HepG2 (cell line): Measurements from ENCODE around the gene TRIM2. TPM values are rescaled to one million over a fixed set of nuclear protein-coding genes. Genes with fewer than 3 reads are reported as not detected.

Source experiments
- CENPX ChIP-seq: sonication (generic); formaldehyde crosslinking; IDR thresholded peaks from 2 replicates; pipeline ENCODE4 v1.9.0; 2021; ENCODE audit warnings: mild to moderate bottlenecking, missing genetic modification reagents, moderate library complexity
- E2F2 ChIP-seq: sonication (generic); formaldehyde crosslinking; IDR thresholded peaks from 2 replicates; pipeline ENCODE4 v1.4.0; 2020; ENCODE audit warnings: missing genetic modification reagents, borderline replicate concordance
- GABPA ChIP-seq, 2 experiments: IDR thresholded peaks; 2 replicates each; pipeline ENCODE4 v1.6.1; 2011 to 2016; ENCODE audit warnings: low read depth in 2 of 2, low read length in 1 of 2, missing biosample characterization in 1 of 2, missing genetic modification characterization in 1 of 2
- GABPB1 ChIP-seq: IDR thresholded peaks from 2 replicates; pipeline ENCODE4 v1.6.1; 2016; ENCODE audit warnings: mild to moderate bottlenecking, missing genetic modification reagents, moderate library complexity, missing compliant biosample characterization
- HIVEP1 ChIP-seq: sonication (generic); formaldehyde crosslinking; IDR thresholded peaks from 2 replicates; pipeline ENCODE4 v1.4.0; 2020; ENCODE audit warnings: mild to moderate bottlenecking, missing genetic modification reagents
- HNRNPUL1 ChIP-seq: fragments of 200-400 bp; formaldehyde crosslinking; IDR thresholded peaks from 2 replicates; pipeline ENCODE4 v1.6.1; 2017; ENCODE audit warnings: low read depth, mild to moderate bottlenecking, low read length, moderate library complexity
- MAZ ChIP-seq, 2 experiments: sonication (generic) in 1 of 2; formaldehyde crosslinking in 1 of 2; IDR thresholded peaks; 2 replicates each; pipeline versions ENCODE4 v1.5.0 to v1.6.1; 2012 to 2020; ENCODE audit warnings: low read depth in 2 of 2, mild to moderate bottlenecking in 2 of 2, borderline replicate concordance in 1 of 2, improper control_type of control experiment in 1 of 2, low read length in 1 of 2, missing genetic modification reagents in 1 of 2, moderate library complexity in 1 of 2
- MXI1 ChIP-seq: IDR thresholded peaks from 3 replicates; pipeline ENCODE4 v1.6.1; 2012; ENCODE audit warnings: low read depth, low read length, inconsistent platforms, borderline replicate concordance
- PTBP1 ChIP-seq: fragments of 200-400 bp; formaldehyde crosslinking; IDR thresholded peaks from 2 replicates; pipeline ENCODE4 v1.6.1; 2018; ENCODE audit warnings: low read length, low read depth; ENCODE audit not compliant: poor library complexity, severe bottlenecking
- SIX4 ChIP-seq: sonication (generic); formaldehyde crosslinking; IDR thresholded peaks from 2 replicates; pipeline ENCODE4 v1.4.0; 2020; ENCODE audit warnings: missing genetic modification reagents
- THRA ChIP-seq: sonication (generic); formaldehyde crosslinking; IDR thresholded peaks from 2 replicates; pipeline ENCODE4 v1.4.0; 2020; ENCODE audit warnings: missing genetic modification reagents, borderline replicate concordance
- TOE1 ChIP-seq: sonication (generic); formaldehyde crosslinking; IDR thresholded peaks from 2 replicates; pipeline ENCODE4 v1.4.0; 2020; ENCODE audit warnings: mild to moderate bottlenecking, missing genetic modification reagents
- ZBTB14 ChIP-seq: sonication (generic); formaldehyde crosslinking; IDR thresholded peaks from 2 replicates; pipeline ENCODE4 v1.4.0; 2020; ENCODE audit warnings: missing genetic modification reagents
- ZNF253 ChIP-seq: sonication (generic); formaldehyde crosslinking; IDR thresholded peaks from 2 replicates; pipeline ENCODE4 v1.8.0; 2022; ENCODE audit warnings: mild to moderate bottlenecking, missing genetic modification reagents, borderline replicate concordance
- ZNF260 ChIP-seq: sonication (generic); formaldehyde crosslinking; IDR thresholded peaks from 2 replicates; pipeline ENCODE4 v1.4.0; 2020; ENCODE audit warnings: missing genetic modification reagents, low read depth, mild to moderate bottlenecking, borderline replicate concordance
- ZNF331 ChIP-seq: sonication (generic); formaldehyde crosslinking; IDR thresholded peaks from 2 replicates; pipeline ENCODE4 v1.4.0; 2020; ENCODE audit warnings: missing genetic modification reagents
- ZNF704 ChIP-seq: sonication (generic); formaldehyde crosslinking; IDR thresholded peaks from 2 replicates; pipeline ENCODE4 v1.8.1; 2023; ENCODE audit warnings: mild to moderate bottlenecking, inconsistent platforms, moderate library complexity, missing genetic modification reagents, borderline replicate concordance
- polyA plus RNA-seq, 8 experiments: library from polyadenylated mRNA; depleted of rRNA in 3 of 8; stranded (reverse) in 7 of 8; unstranded in 1 of 8; fragments of >200 nt; fragmentation: Illumina TruSeq in 4 of 8; extraction: Trizol in 4 of 8; gene quantifications; 2 replicates each; pipeline versions ENCODE4 v1.2.1 to v1.2.3, GENCODE V29; 2011 to 2016; ENCODE audit warnings: low read depth in 4 of 8, missing spikeins in 1 of 8, mixed read lengths in 1 of 8; ENCODE audit not compliant: insufficient read depth in 1 of 8
- total RNA-seq, 5 experiments: library from RNA; depleted of rRNA; stranded (reverse); fragments of >200 nt; fragmentation: Illumina TruSeq; extraction: Trizol; gene quantifications; 2 replicates each; pipeline ENCODE4 v1.2.3, GENCODE V29; 2016; ENCODE audit warnings: low read depth in 1 of 5
- TF ChIP-seq, protein P1 (sequence below): sonication (generic); formaldehyde crosslinking; IDR thresholded peaks from 2 replicates; pipeline ENCODE4 v1.4.0; 2020; ENCODE audit warnings: missing genetic modification reagents
- TF ChIP-seq, protein P2 (sequence below): sonication (generic); formaldehyde crosslinking; IDR thresholded peaks from 2 replicates; pipeline ENCODE4 v1.5.0; 2020; ENCODE audit warnings: missing genetic modification reagents

Gene TRIM2
- total and polyA plus RNA-seq, 2 of the 13 experiments (the other 11 are each of a cell fraction or from before 2014, with no cell fraction given): 2.1 to 4.2 TPM

GRCh38 chr4:153222707-153223426 lies 18.6 kb downstream of the TRIM2 start (continued):
- TF ChIP-seq, protein P1, sequence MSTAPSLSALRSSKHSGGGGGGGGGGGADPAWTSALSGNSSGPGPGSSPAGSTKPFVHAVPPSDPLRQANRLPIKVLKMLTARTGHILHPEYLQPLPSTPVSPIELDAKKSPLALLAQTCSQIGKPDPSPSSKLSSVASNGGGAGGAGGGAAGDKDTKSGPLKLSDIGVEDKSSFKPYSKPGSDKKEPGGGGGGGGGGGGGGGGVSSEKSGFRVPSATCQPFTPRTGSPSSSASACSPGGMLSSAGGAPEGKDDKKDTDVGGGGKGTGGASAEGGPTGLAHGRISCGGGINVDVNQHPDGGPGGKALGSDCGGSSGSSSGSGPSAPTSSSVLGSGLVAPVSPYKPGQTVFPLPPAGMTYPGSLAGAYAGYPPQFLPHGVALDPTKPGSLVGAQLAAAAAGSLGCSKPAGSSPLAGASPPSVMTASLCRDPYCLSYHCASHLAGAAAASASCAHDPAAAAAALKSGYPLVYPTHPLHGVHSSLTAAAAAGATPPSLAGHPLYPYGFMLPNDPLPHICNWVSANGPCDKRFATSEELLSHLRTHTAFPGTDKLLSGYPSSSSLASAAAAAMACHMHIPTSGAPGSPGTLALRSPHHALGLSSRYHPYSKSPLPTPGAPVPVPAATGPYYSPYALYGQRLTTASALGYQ: no peak
- TF ChIP-seq MXI1 (0 out of 3 replicates have a peak, but pooled peaks have one; percentile 45), PTBP1 (no peak), TOE1 (CRISPR knock-in tag) (no peak), E2F2 (peak; percentile 74; the same call in 1 of the 2 replicates), MAZ (IDR thresholded peaks at IDR 0.05; ENCODE audit: borderline replicate concordance, low read depth, low read length) (no peak), MAZ (CRISPR knock-in tag; IDR thresholded peaks at IDR 0.05; ENCODE audit: low read depth) (peak; percentile 87), SIX4 (CRISPR knock-in tag) (no peak), CENPX (CRISPR knock-in tag) (no peak), GABPA (IDR thresholded peaks at IDR 0.05; ENCODE audit: low read depth, low read length) (peak; percentile 46), GABPA (CRISPR knock-in tag; IDR thresholded peaks at IDR 0.05; ENCODE audit: low read depth) (no peak), GABPB1 (CRISPR knock-in tag) (peak; percentile 90), ZNF331 (0 out of 2 replicates have a peak, but pooled peaks have one; percentile 55), THRA (CRISPR knock-in tag) (no peak), ZNF704 (peak; percentile 74; the same call in 1 of the 2 replicates), ZBTB14 (CRISPR knock-in tag) (peak; percentile 53; the same call in 1 of the 2 replicates), HIVEP1 (CRISPR knock-in tag) (0 out of 2 replicates have a peak, but pooled peaks have one; percentile 47), ZNF260 (no peak), ZNF253 (CRISPR knock-in tag) (peak; percentile 94; the same call in 1 of the 2 replicates), HNRNPUL1 (no peak)
- TF ChIP-seq, protein P2, sequence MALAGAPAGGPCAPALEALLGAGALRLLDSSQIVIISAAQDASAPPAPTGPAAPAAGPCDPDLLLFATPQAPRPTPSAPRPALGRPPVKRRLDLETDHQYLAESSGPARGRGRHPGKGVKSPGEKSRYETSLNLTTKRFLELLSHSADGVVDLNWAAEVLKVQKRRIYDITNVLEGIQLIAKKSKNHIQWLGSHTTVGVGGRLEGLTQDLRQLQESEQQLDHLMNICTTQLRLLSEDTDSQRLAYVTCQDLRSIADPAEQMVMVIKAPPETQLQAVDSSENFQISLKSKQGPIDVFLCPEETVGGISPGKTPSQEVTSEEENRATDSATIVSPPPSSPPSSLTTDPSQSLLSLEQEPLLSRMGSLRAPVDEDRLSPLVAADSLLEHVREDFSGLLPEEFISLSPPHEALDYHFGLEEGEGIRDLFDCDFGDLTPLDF (CRISPR knock-in tag): peak; percentile 53; the same call in 1 of the 2 replicates
